K562 (cell line): ENCODE results near the gene TRIM44. TPM values are rescaled to one million over a fixed set of nuclear protein-coding genes. Genes with fewer than 3 reads are reported as not detected.

Experiments
- ATAC-seq: fragments of 200-7000 bp; cut with Tn5 transposase; 3 replicates; pipeline ENCODE4 v1.9.1; 2020; ENCODE audit warnings: moderate library complexity
- BruUV-seq: library from RNA; stranded (reverse); fragments of 400-500 nt; replicated peaks from 2 replicates; lab custom pipeline; 2021; lab: Mats Ljungman, UMichigan
- CTCF ChIA-PET: fragments of 300-600 bp; formaldehyde crosslinking; extraction: SDS; loops from one replicate; lab custom pipeline; 2021; ENCODE audit warnings: low intra/inter-chr PET ratio; lab: Yijun Ruan, JAX
- POLR2A ChIA-PET: fragments of 300-600, 350-650 bp; sonication (Branson Sonifier 250); formaldehyde crosslinking; extraction: SDS; loops from one replicate; lab custom pipeline; 2021; ENCODE audit warnings: antibody characterized with exemption, inconsistent platforms; lab: Yijun Ruan, JAX
- DNase-seq, 4 experiments: peaks; one replicate each; pipeline versions ENCODE4 v3.0.0 to v3.0.0-alpha.2; 2011 to 2018; ENCODE audit warnings: low spot score in 3 of 4, mixed read lengths in 3 of 4; ENCODE audit errors: extremely low read depth in 1 of 4
- FAIRE-seq: peaks from 2 replicates; lab custom pipeline; 2011; peaks lifted over from hg19 to GRCh38; lab: Jason Lieb, UNC
- H2AFZ ChIP-seq: 2 replicates; pipeline ENCODE4 v1.6.0; 2011; ENCODE audit warnings: low read depth, low read length, control low read depth, inconsistent platforms
- H3K27ac ChIP-seq: fragments of 200-600 bp; 3 replicates; pipeline ENCODE4 v1.8.0; 2011; ENCODE audit warnings: low read depth, mild to moderate bottlenecking, control low read depth, inconsistent platforms, low read length, moderate library complexity, mixed read lengths; ENCODE audit errors: extremely low read depth
- H3K27me3 ChIP-seq, 2 experiments: fragments of 300-600 bp in 1 of 2; 2 replicates in 1 of 2; 3 replicates in 1 of 2; pipeline versions ENCODE4 v1.6.0 to v1.8.0; 2011; ENCODE audit warnings: inconsistent platforms in 2 of 2, low read length in 2 of 2, mild to moderate bottlenecking in 1 of 2, mixed read lengths in 1 of 2, moderate library complexity in 1 of 2; ENCODE audit not compliant: control insufficient read depth in 2 of 2, insufficient read depth in 2 of 2
- H3K36me3 ChIP-seq: fragments of 300-600 bp; 3 replicates; pipeline ENCODE4 v1.8.0; 2011; ENCODE audit warnings: mild to moderate bottlenecking, low read length, inconsistent platforms; ENCODE audit not compliant: control insufficient read depth, insufficient read depth
- H3K4me1 ChIP-seq, 2 experiments: fragments of 200-600 bp in 1 of 2; replicated peaks in 1 of 2; 2 replicates in 1 of 2; 3 replicates in 1 of 2; pipeline versions ENCODE4 v1.5.1 to v1.8.0; 2011; ENCODE audit warnings: inconsistent platforms in 2 of 2, low read length in 2 of 2, mild to moderate bottlenecking in 1 of 2, mixed read lengths in 1 of 2, moderate library complexity in 1 of 2; ENCODE audit not compliant: control insufficient read depth in 2 of 2, insufficient read depth in 2 of 2
- H3K4me2 ChIP-seq: 2 replicates; pipeline ENCODE4 v1.6.1; 2011; ENCODE audit warnings: low read length, control low read depth, inconsistent platforms, mixed read lengths; ENCODE audit not compliant: insufficient read depth
- H3K4me3 ChIP-seq: fragments of 200-600 bp; sonication (generic), shearing (Covaris generic); 2 replicates; pipeline ENCODE4 v1.5.1; 2016; ENCODE audit warnings: control low read depth, inconsistent platforms
- H3K79me2 ChIP-seq: fragments of 200-600 bp; 3 replicates; pipeline ENCODE4 v1.8.0; 2011; ENCODE audit warnings: low read length, inconsistent platforms; ENCODE audit not compliant: control insufficient read depth, insufficient read depth
- H3K9ac ChIP-seq, 2 experiments: 2 replicates each; pipeline versions ENCODE4 v1.6.0 to v1.6.1; 2011; ENCODE audit warnings: low read depth in 2 of 2, low read length in 2 of 2, control low read depth in 1 of 2, inconsistent platforms in 1 of 2, mild to moderate bottlenecking in 1 of 2, mixed read lengths in 1 of 2; ENCODE audit not compliant: insufficient read depth in 1 of 2
- H3K9me1 ChIP-seq: one replicate; pipeline ENCODE4 v1.6.0; 2011; ENCODE audit warnings: inconsistent platforms, mild to moderate bottlenecking, low read length, moderate library complexity; ENCODE audit not compliant: control insufficient read depth, insufficient read depth
- H3K9me3 ChIP-seq: replicated peaks from 2 replicates; pipeline ENCODE4 v1.5.1; 2011; ENCODE audit warnings: low read depth, low read length, inconsistent platforms; ENCODE audit not compliant: control insufficient read depth, insufficient read depth
- H4K20me1 ChIP-seq: replicated peaks from 2 replicates; pipeline ENCODE4 v1.6.1; 2011; ENCODE audit warnings: low read length, inconsistent platforms, mixed read lengths; ENCODE audit not compliant: control insufficient read depth, insufficient read depth
- ARID2 ChIP-seq: fragments of 450-650 bp; IDR thresholded peaks from 2 replicates; pipeline ENCODE4 v1.6.1; 2017; ENCODE audit warnings: antibody characterized with exemption, mild to moderate bottlenecking
- DACH1 ChIP-seq: fragments of 450-650 bp; IDR thresholded peaks from 2 replicates; pipeline ENCODE4 v1.6.1; 2018; ENCODE audit not compliant: partially characterized antibody
- EGR1 ChIP-seq: fragments of 450-650 bp; conservative IDR thresholded peaks from 2 replicates; pipeline ENCODE4 v1.6.1; 2017; ENCODE audit warnings: mild to moderate bottlenecking
- ETV1 ChIP-seq: fragments of 450-650 bp; conservative IDR thresholded peaks from 2 replicates; pipeline ENCODE4 v1.6.1; 2016; ENCODE audit warnings: missing genetic modification characterization, control low read depth, low read depth, missing compliant biosample characterization
- FOXP1 ChIP-seq: sonication (generic); formaldehyde crosslinking; IDR thresholded peaks from 2 replicates; pipeline ENCODE4 v1.8.0; 2022; ENCODE audit warnings: mild to moderate bottlenecking, missing genetic modification reagents
- HNRNPL ChIP-seq: fragments of 200-400 bp; formaldehyde crosslinking; IDR thresholded peaks from 2 replicates; pipeline ENCODE4 v1.6.1; 2017; ENCODE audit warnings: low read depth, mild to moderate bottlenecking, low read length
- MEF2D ChIP-seq: conservative IDR thresholded peaks from 2 replicates; pipeline ENCODE4 v1.6.1; 2016; ENCODE audit warnings: low read depth, missing genetic modification characterization, missing compliant biosample characterization
- MTA2 ChIP-seq: fragments of 450-650 bp; IDR thresholded peaks from 2 replicates; pipeline ENCODE4 v1.6.1; 2016; ENCODE audit warnings: low read depth
- NUFIP1 ChIP-seq: fragments of 450-650 bp; IDR thresholded peaks from 2 replicates; pipeline ENCODE4 v1.6.1; 2018; ENCODE audit not compliant: partially characterized antibody
- PHB ChIP-seq: fragments of 250-450 bp; sonication (Bioruptor Pico); IDR thresholded peaks from 2 replicates; pipeline ENCODE4 v1.5.0; 2021
- PTRF ChIP-seq: fragments of 450-650 bp; IDR thresholded peaks from 2 replicates; pipeline ENCODE4 v1.6.1; 2016; ENCODE audit warnings: mild to moderate bottlenecking, missing genetic modification characterization, missing compliant biosample characterization
- RBM34 ChIP-seq: fragments of 200-400 bp; formaldehyde crosslinking; IDR thresholded peaks from 2 replicates; pipeline ENCODE4 v1.6.1; 2018; ENCODE audit warnings: low read length, borderline replicate concordance; ENCODE audit not compliant: insufficient read depth
- RFX1 ChIP-seq: fragments of 450-650 bp; IDR thresholded peaks from 2 replicates; pipeline ENCODE4 v1.6.1; 2016; ENCODE audit warnings: mild to moderate bottlenecking, moderate library complexity
- SMARCA5 ChIP-seq: fragments of 450-650 bp; IDR thresholded peaks from 2 replicates; pipeline ENCODE4 v1.6.1; 2016
- XRCC5 ChIP-seq: fragments of 200-400 bp; formaldehyde crosslinking; IDR thresholded peaks from 2 replicates; pipeline ENCODE4 v1.6.1; 2017; ENCODE audit warnings: low read depth, mild to moderate bottlenecking, low read length
- ZNF354B ChIP-seq: fragments of 250-450 bp; sonication (Bioruptor Pico); IDR thresholded peaks from 2 replicates; pipeline ENCODE4 v1.4.0; 2020
- WGBS: fragments of 100-300 bp; shearing (Covaris generic); methylation state at CpG from one replicate; pipeline ENCODE4 v1.1.6; 2016; ENCODE audit warnings: low coverage, mixed read lengths; ENCODE audit not compliant: insufficient coverage; ENCODE audit errors: missing lambda C conversion rate; 5-methylcytosine and 5-hydroxymethylcytosine counted together
- in situ Hi-C: fragments of 300-500 bp; cut with MboI; formaldehyde crosslinking; loops from 4 replicates; pipeline ENCODE4 v1.15.0; 2018; ENCODE audit warnings: inconsistent platforms, mixed read lengths
- intact Hi-C: fragments of 100-400 bp; cut with micrococcal nuclease; formaldehyde crosslinking; loops from 2 replicates; pipeline ENCODE4 v1.14.2; 2022
- polyA plus RNA-seq, 8 experiments: library from polyadenylated mRNA; depleted of rRNA in 4 of 8; stranded (reverse) in 5 of 8; unstranded in 3 of 8; fragments of >200 nt; fragmentation: Nextera tagmentation in 2 of 8; fragmentation: Illumina TruSeq in 1 of 8; extraction: Ambion mirVana in 2 of 8; extraction: Trizol in 1 of 8; gene quantifications; 2 replicates each; pipeline versions ENCODE4 v1.2.1 to v1.2.3, GENCODE V29; 2011 to 2014; ENCODE audit warnings: inconsistent platforms in 1 of 8, missing spikeins in 1 of 8
- total RNA-seq, 7 experiments: library from RNA; depleted of rRNA in 6 of 7; stranded (reverse); fragments of >200 nt in 6 of 7; fragmentation: Illumina TruSeq in 2 of 7; extraction: Trizol in 2 of 7; gene quantifications; 2 replicates each; pipeline versions ENCODE4 v1.2.1 to v1.2.3, GENCODE V29; 2011 to 2021; ENCODE audit warnings: low replicate concordance in 1 of 7
- TF ChIP-seq, protein P1 (sequence below): fragments of 250-450 bp; sonication (Bioruptor Pico); IDR thresholded peaks from 2 replicates; pipeline ENCODE4 v1.9.0; 2021; ENCODE audit warnings: mild to moderate bottlenecking, inconsistent platforms
- TF ChIP-seq, protein P2 (sequence below): fragments of 250-450 bp; sonication (Bioruptor Pico); IDR thresholded peaks from 2 replicates; pipeline ENCODE4 v1.5.0; 2020; ENCODE audit warnings: mild to moderate bottlenecking, borderline replicate concordance

Gene TRIM44
- total and polyA plus RNA-seq, 9 of the 15 experiments (the other 6 are each of a cell fraction or from before 2014, with no cell fraction given) = 8.3 to 105 (median 37.2) TPM

DNA sequence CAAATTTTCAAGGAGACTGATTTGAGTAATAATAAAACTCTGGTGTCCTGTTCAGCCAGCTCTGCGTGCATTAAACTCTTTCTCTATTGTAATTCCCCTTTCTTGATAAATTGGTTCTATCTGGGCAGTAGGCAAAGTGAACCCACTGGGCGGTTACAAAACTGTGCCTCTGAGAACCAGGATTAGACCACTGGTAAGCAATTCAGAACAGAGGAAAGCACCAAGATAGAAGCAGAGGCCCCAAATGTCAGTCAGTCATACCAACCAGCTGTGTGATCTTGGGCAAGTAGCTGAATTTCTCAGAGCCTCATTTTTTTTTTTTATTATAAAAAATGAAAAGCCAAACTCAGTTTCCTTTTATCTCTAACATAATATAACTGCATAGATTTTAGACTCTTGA, 54.9 kb downstream of the TRIM44 start (continued):
- TF ChIP-seq, protein P1, sequence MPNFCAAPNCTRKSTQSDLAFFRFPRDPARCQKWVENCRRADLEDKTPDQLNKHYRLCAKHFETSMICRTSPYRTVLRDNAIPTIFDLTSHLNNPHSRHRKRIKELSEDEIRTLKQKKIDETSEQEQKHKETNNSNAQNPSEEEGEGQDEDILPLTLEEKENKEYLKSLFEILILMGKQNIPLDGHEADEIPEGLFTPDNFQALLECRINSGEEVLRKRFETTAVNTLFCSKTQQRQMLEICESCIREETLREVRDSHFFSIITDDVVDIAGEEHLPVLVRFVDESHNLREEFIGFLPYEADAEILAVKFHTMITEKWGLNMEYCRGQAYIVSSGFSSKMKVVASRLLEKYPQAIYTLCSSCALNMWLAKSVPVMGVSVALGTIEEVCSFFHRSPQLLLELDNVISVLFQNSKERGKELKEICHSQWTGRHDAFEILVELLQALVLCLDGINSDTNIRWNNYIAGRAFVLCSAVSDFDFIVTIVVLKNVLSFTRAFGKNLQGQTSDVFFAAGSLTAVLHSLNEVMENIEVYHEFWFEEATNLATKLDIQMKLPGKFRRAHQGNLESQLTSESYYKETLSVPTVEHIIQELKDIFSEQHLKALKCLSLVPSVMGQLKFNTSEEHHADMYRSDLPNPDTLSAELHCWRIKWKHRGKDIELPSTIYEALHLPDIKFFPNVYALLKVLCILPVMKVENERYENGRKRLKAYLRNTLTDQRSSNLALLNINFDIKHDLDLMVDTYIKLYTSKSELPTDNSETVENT (CRISPR knock-in tag) = no peak
- no peak for TF ChIP-seq ETV1 (tag)
- no peak for TF ChIP-seq RBM34

DNA sequence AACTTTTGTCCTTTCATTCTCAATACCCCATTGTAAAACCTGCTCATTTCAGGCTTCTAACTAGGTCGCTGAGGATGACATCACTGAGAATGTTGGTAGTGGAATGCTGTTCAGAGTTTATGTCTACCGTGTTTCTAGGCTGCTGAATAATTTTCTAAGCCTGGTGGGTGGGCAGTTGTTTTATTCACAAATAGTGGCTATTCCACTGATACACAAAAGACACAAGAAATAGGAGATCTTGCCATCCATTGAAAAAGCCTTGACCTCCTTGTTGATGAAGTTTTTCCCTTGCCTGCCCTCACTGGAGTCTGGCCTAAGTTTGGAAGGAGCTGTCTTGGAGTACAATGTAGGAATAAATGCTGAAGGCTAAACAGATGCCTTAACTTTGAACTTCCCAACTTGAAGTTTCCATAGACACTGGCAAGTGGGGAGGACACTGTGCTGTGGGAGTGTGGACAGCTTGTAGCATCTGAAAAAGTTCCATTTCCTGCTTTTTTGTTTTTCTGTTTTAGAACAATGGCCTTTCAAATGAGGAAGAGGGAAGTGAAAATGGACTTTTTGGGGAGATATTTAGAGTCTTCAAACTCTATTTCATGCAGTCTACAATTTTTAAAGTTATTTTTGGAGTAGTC, 59.2 kb downstream of the TRIM44 start:
- no peak overlapping the region for H3K4me2 ChIP-seq
- ChIA-PET CTCF (no interaction called here), POLR2A (no interaction called here)
- no peak overlapping the region for H3K27ac ChIP-seq
- 46% methylated on average over 2 of the region's 2 CpGs for WGBS
- no peak for FAIRE-seq
- no peak overlapping the region for H3K4me3 ChIP-seq
- no peaks in the 10 kb centered on the region; a peak in 1 of 5 replicates for H3K4me1 ChIP-seq
- no peak for ATAC-seq
- DNase-seq = no peak
- in situ Hi-C loops (no loop called here), intact Hi-C loops (no loop called here)
- H3K36me3 ChIP-seq = peaks cover 15% of the 10 kb centered on the region; the same call in 2 of the 3 replicates
- no peak overlapping the region for H2AFZ ChIP-seq
- H3K27me3 ChIP-seq = no peaks in the 10 kb centered on the region
- H4K20me1 ChIP-seq = no peaks in the 10 kb centered on the region; the same call in 1 of the 2 replicates
- H3K9me1 ChIP-seq = no peaks in the 10 kb centered on the region
- H3K9me3 ChIP-seq = no peaks in the 10 kb centered on the region
- no peak overlapping the region for H3K9ac ChIP-seq
- BruUV-seq = no TSS peak
- peaks cover 47% of the 10 kb centered on the region for H3K79me2 ChIP-seq
- TF ChIP-seq XRCC5 (no peak), ZNF354B (CRISPR knock-in tag) (no peak), NUFIP1 (no peak), EGR1 (no peak), PHB (CRISPR knock-in tag) (no peak), PTRF (no peak), SMARCA5 (no peak), RFX1 (no peak), MTA2 (no peak), FOXP1 (CRISPR knock-in tag) (no peak), ARID2 (no peak), DACH1 (no peak), MEF2D (tag) (no peak), HNRNPL (no peak)
- TF ChIP-seq, protein P2, sequence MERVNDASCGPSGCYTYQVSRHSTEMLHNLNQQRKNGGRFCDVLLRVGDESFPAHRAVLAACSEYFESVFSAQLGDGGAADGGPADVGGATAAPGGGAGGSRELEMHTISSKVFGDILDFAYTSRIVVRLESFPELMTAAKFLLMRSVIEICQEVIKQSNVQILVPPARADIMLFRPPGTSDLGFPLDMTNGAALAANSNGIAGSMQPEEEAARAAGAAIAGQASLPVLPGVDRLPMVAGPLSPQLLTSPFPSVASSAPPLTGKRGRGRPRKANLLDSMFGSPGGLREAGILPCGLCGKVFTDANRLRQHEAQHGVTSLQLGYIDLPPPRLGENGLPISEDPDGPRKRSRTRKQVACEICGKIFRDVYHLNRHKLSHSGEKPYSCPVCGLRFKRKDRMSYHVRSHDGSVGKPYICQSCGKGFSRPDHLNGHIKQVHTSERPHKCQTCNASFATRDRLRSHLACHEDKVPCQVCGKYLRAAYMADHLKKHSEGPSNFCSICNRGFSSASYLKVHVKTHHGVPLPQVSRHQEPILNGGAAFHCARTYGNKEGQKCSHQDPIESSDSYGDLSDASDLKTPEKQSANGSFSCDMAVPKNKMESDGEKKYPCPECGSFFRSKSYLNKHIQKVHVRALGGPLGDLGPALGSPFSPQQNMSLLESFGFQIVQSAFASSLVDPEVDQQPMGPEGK (CRISPR knock-in tag) = no peak
